Activated CD4-positive, alpha-beta T cell treated with anti-CD3 and anti-CD28 coated beads for 24 hours (primary cell): ENCODE data around the gene LELP1.
"Not testable (repeated sequence)": the region's sequence is repeated elsewhere in the genome, so short reads cannot be mapped to it uniquely, and the experiment has no call there.

Source experiments
- DNase-seq, 2 donors: peaks; one replicate each; pipeline ENCODE4 v3.0.0-alpha.2; 2020; ENCODE audit warnings: low read depth in 2 of 2

LELP1 gene

GRCh38 chr1:153203130-153203529, at the start of gene LELP1:
LELP1 (plus strand) TSS chr1:153203430; CDS start chr1:153204708, 1,278 bp downstream.
- DNase-seq = no peak

- no peak for DNase-seq
Observed at GRCh38 chr1:153155541-153155940, 47.7 kb upstream of the LELP1 start.

GRCh38 chr1:153168686-153169085, 34.5 kb upstream of the LELP1 start:
- DNase-seq = no peak

DNA sequence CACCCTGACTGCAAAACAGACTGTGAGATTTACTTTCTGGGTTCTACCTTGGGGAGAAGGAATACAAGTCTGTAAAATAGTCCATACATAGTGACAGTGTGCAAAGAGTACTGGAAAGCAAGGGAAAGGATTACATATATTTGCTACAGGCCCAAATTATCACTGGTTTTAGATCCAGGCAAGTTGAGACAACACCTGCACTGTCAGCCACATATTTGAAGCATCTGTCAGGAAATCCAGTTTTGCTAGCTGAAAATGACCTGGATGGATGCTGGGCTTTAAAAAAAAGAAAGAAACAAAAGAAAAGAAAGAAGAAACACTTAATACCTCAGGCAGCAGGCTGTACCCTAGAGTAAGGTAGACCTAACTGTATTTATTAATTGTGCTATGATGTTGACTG, 28.6 kb upstream of the LELP1 start:
- DNase-seq = no peak

DNA sequence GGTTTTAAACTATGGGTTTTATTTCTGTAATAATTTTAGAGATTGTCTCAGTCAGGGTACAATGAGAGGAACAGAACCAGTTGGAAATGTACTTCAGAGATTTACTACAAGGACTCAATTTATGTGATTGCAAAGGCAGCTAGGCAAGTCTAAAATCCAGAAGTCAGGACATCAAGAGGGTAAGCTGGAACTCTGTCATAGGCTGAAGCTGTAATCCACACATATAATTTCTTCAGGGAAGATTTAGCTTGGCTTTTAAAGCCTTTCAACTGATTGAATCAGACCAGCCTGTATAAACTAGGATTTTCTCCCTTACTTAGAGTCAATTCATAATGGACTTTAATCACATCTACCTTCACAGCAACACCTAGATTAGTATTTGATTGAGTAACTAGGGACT, 24.3 kb upstream of the LELP1 start:
- DNase-seq = no peak

DNA sequence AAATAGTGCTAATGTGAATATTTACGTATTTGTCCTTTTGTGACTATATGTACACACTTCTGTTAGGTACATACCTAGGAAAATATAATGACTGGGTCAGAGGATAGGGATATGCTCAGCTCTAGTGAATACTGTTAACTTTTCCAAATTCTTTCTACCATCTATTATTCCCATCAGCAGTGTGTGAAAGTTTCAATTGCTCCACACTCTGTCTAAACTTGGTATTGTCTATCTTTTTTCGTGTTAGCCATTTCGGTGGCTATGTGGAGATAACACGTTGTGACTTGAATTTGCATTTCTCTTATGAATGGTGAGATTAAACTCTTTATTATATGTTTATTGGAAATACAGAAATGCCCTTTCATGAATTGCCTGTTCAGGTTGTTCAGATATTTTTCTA, 22.7 kb upstream of the LELP1 start:
- DNase-seq = no peak

DNA sequence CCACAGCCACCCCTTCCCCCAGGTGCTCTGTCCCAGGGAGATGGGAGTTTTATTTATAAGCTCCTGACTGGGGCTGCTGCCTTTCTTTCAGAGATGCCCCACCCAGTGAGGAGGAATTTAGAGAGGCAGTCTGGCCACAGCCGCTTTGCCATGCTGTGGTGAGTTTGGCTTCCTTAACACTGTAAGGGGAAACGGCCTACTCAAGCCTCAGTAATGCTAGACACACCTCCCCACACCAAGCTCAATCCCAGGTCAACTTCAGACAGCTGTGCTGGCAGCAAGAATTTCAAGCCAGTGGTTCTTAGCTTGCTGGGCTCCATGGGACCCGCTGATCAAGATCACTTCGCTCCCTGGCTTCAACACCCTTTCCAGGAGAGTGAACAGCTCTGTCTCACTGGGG, 14.9 kb upstream of the LELP1 start:
- not testable (repeated sequence) for DNase-seq

GRCh38 chr1:153190373-153190772, 12.9 kb upstream of the LELP1 start:
- DNase-seq = no peak

DNA sequence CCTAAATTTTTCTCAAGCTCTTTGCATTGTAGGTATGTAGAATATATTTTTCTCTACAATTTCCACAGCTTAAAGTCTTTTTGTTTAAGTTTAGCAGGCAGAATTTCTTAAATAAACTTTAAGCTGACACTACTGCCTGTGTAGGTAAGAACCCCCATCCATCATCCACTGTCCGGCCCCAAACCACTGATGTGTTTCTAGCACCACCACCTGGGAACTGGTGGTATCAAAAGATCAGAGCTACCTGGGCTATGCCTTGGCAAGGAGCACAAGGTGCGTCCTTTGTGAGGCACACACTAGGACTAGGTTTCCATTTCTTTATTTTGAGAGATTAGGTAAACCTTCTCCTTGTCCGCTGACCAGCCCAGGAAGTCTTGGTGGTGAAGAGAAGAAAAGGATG, 10.5 kb upstream of the LELP1 start:
- DNase-seq = no peak

DNA sequence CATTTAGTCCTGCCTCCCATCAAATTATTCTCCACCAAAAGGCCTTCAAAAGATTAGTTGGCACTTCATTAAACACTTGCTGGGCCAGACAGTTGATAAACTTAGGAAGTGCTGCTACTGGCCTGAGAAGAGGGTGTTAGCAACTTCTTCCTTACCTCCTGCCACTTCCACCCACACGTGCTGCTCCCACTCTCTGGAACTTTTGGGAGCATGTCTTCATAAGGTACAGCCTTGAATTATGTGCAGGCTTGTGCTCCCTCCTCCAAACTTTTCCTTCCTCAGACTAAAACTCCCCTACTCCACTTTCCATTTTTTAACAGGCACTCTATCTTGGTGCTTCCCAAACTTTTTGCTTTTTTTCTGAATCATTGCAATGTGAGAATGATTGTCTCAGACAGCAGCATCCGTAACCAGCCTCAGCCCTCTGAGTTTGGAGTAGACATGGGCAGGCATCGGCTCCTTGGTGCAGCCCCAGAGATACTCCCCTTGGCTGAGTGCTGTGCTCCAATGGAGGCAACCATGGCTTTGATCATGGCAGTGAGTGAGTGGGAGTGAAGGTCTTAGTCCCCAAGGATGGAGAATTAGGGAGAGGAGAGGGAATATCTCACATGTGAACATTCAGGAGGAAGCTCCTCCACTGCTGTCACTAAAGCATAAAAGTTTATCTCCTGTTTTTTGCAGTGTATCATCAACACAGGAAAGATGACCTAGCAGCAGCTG, 8.7 kb upstream of the LELP1 start:
- no peak for DNase-seq

DNA sequence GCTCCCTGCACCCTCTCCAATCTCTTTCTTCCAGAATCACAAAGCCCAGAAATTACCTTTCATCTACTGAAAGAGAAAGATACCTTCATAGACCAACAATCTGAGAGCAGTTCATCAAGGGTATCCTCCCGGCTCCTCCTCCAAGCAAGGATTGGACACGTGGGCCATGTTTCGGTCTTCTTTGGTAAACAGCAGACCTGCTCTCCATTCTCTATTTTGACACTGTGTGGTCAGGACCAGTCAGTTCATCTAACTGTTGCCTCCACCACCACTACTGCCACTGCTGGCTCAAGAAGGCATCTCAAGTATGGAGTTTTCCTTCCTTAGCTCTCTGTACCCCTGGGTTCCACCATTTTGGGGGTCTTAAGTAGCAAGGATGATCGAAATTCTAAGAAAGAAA, 8.0 kb upstream of the LELP1 start:
- DNase-seq = no peak

DNA sequence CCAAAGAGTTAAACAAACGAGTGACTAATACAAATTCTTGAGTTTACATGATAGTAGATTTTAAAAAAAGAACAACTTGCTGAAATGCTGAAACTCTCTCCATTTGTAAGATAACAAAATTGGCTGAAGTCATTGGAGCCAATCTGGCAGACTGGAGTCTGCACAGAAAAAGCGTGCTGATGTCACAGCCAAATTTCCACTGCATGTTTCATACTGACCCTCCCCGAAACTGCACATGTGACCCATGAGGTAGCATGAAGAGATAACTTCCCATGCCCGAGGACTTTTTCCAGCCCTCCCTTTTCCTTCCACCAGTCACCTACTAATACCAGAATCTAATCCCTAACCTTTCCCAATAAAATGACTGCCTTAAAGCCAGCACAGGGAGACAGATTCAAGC, 1.2 kb upstream of the LELP1 start:
- DNase-seq = no peak

GRCh38 chr1:153206631-153207030, 3.4 kb downstream of the LELP1 start:
- no peak for DNase-seq

DNA sequence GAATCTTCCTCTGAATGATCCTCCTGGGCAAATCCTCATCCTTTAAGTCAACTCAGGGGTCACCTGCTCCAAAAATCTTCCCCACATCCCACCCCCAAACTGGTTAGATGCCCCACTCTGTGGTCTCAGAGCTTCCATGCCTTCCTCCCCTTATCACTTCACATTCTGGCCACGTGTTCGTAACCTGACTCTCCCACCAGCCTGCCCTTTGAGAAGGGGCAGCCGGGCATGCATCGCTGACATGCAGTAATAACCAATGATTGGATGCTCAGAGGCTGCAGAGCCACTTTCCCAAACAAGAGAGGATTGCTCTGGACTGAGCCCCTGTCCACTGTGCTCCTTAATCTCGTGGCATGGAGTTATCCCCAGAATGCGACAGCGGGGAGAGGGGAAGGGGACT, 7.0 kb downstream of the LELP1 start:
- DNase-seq = no peak

DNA sequence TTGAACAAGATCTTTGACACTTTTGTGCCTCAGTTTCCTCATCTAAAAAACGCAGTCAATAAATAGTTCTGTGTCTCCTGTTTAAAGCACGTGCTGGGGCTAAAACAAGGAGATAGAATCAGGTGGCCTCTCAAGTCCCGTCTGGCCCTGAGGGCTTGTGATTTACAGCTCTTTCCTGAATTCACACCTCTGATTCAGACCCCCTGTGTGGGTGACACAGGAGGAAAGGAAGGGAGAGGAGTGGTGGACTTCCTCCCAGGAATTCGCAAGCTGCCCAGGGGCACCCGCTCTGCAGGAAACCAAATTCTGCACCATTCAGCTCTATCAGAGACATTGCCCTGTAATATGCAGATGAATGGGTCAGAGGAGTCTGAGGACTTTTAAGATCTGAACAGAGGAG, 9.0 kb downstream of the LELP1 start:
- DNase-seq = no peak

DNA sequence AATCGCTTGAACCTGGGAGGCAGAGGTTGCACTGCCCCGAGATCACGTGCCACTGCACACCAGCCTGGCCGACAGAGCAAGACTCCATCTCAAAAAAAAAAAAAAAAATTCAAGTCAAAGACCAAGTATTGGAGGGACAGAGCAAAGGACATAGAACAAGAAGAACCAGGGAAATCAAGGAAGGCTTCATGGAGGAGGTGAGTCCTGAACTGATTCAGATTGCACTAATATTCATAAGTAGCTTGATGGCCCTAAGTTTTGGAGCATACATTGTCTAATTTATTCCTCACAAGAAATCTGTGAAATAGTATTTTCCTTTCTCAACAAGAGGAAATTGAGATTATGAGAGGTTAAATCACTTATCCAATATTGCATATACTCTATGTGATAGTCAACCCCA, 10.3 kb downstream of the LELP1 start:
- no peak for DNase-seq

- DNase-seq = no peak
Observed at GRCh38 chr1:153217212-153217611, 14.0 kb downstream of the LELP1 start, which contains the start of gene PRR9. PRR9 (plus strand) TSS chr1:153217584; CDS start chr1:153218145, 561 bp downstream.

DNA sequence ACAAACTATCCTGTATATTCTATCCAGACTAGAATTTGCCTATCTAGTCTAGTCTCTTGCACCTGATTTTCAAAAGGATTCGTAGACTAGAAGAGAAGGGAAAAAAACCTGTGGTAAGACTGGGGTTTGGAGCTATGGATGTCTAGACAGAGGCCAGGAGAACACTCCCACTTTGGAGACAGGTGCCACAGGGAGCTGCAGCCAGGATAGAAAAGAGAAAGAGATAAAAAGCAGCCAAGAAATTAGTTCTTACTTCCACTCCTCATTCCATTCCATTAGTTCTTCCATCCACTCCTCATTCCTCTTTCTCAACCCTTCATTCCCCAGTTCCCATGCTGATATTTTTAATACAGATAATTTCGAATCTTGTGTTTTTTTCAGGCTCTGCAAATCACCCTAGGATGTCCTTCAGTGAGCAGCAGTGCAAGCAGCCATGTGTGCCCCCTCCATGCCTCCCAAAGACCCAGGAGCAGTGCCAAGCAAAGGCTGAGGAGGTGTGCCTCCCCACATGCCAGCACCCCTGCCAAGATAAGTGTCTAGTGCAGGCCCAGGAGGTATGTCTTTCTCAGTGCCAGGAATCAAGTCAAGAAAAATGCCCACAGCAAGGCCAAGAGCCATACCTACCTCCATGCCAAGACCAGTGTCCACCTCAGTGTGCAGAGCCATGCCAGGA, 14.7 kb downstream of the LELP1 start:
- no peak for DNase-seq

DNA sequence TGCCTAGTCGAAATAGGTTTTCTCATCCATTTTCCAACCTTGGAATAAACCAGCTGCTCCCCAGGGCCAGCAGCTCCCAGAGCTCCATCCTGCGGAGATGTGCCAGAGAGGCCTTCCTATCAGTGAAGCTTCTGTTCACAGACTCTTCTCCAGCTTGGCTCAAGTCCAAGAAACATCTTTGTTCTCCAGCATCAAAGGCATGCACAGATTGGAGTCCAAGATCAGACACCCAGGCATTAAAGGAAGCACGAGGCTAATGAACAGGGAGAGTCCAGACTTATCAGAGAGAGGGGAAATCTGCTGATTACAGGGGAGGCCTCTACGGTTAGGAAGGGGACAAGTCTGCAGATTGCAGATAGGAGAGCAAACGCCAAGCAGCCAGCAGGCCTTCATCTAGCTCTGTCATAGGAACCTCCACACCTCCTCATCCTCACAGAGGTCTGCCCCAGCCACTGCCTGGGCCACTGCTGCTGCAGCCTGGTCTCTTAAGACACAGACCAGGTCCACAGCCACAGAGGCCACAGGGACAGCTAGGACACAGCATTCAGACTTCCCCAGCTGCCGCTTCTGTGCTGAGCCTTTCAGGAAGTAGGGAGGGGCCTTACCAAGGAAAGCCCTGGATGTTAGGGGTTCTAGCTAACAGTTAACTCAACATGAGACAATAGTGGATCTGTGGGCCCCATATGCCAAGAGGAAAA, 17.5 kb downstream of the LELP1 start:
- DNase-seq = no peak

DNA sequence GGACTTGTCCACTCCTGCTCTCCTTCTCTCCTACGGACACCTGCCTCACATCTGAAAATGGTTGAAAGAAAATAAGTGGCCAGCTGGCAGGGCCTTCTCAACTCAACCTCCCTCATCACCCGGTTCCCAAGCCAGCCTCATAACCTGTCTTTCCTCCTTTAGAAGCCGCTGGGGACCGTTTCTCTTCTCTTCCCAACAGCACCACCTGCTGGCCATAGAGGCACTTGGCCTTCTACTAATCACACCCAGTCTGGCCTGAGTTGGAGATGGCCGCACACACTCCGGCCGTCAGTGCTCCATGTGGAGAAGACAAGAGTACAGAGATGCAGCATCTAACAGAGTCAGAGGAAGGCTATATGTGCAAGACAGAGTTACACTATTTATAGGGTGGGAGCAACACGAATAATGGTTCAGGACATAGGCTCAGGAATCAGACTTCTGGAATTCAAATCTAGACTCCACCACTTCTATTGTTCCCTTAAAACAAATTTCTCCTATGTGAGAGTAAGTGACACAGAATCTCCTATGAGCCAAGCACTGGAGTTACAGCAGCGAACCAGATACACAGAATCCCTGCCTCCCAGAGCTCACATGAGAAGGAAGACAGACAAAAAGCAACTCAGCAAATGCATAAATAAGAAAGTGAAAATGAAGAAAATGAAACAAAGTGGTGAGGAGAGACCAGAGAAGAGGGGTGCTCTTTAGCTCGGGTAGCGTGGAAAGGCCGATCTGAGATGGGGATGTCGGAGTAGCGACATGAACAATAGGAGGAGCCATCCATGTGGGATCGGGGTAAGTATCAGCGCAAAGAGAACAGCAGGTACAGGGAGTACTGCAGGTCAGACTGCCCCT, 20.0 kb downstream of the LELP1 start:
- peak; percentile 31 to 44 for DNase-seq

DNA sequence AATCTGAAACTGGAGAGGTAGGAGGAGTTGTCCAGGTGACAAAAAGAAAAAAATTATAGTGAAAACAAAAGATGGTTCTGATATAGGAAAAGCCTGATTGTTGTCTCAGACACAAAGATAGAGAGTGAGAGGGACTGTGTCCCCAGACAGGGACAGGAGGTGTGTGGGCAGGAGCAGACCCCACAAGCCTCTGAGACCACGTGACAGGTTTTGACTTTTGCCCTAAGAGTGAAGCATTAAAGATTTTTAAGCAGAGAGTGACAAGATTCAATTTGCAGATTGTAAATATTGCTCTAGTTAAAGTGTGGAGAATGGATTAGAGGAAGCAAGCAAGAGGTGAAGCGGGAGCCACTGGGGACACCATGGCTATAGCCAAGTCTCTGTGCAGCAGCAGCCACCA, 24.6 kb downstream of the LELP1 start:
- no peak for DNase-seq

GRCh38 chr1:153228491-153228890, 25.3 kb downstream of the LELP1 start:
- DNase-seq = no peak
